Mesothelial cell of epicardium (in vitro differentiated cells): ENCODE results near the gene PRDM5. TPM values are rescaled to one million over a fixed set of nuclear protein-coding genes. Genes with fewer than 3 reads are reported as not detected.

Source experiments
- DNase-seq, 2 experiments: peaks; one replicate each; pipeline ENCODE4 v3.0.0; 2021; ENCODE audit warnings: low spot score in 2 of 2; ENCODE audit not compliant: unreplicated experiment in 2 of 2
- H3K27ac Mint-ChIP-seq: 2 replicates; pipeline ENCODE4 v1.8.0; 2021; ENCODE audit warnings: mixed read lengths
- H3K27me3 Mint-ChIP-seq: 2 replicates; pipeline ENCODE4 v1.8.0; 2021; ENCODE audit warnings: low read depth, mixed read lengths
- H3K36me3 Mint-ChIP-seq: 2 replicates; pipeline ENCODE4 v1.8.0; 2021; ENCODE audit warnings: mixed read lengths
- H3K4me1 Mint-ChIP-seq: 2 replicates; pipeline ENCODE4 v1.8.0; 2021; ENCODE audit warnings: mixed read lengths
- H3K4me3 Mint-ChIP-seq: 2 replicates; pipeline ENCODE4 v1.8.0; 2021; ENCODE audit warnings: mild to moderate bottlenecking, moderate library complexity, mixed read lengths
- H3K9me3 Mint-ChIP-seq: 2 replicates; pipeline ENCODE4 v1.8.0; 2021; ENCODE audit warnings: mixed read lengths
- total RNA-seq: library from RNA; stranded (reverse); gene quantifications from 3 replicates; pipeline ENCODE4 v1.2.1, GENCODE V29; 2021
- TF ChIP-seq, protein P1 (sequence below): fragments of 200-600 bp; sonication (generic); IDR thresholded peaks from one replicate; pipeline ENCODE4 v1.5.0; 2021; ENCODE audit warnings: antibody characterized with exemption; ENCODE audit not compliant: unreplicated experiment

Gene PRDM5
- total RNA-seq, 1 donor from 2014 or later = 30.2 TPM

DNA sequence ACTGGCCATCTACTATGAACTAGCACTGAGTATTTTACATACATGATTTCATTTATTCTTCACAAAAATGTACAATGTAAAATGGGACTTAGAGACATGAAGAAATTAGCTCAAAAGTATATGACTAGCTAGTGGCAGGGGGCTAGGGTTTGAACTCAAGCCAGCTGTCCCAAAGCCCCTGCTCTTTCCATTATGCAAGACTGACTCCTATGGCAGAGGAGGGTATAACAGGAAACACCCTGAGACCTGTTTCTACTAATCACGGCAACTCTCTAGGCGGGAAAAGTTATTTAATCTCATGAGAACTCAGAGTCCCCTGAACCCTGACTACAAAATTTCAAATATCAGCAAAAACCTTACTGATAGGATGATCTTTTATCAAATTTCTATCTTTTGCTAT lies 150.6 kb downstream of the PRDM5 start:
- H3K27ac Mint-ChIP-seq = no peak overlapping the region
- no peak for DNase-seq
- TF ChIP-seq, protein P1, sequence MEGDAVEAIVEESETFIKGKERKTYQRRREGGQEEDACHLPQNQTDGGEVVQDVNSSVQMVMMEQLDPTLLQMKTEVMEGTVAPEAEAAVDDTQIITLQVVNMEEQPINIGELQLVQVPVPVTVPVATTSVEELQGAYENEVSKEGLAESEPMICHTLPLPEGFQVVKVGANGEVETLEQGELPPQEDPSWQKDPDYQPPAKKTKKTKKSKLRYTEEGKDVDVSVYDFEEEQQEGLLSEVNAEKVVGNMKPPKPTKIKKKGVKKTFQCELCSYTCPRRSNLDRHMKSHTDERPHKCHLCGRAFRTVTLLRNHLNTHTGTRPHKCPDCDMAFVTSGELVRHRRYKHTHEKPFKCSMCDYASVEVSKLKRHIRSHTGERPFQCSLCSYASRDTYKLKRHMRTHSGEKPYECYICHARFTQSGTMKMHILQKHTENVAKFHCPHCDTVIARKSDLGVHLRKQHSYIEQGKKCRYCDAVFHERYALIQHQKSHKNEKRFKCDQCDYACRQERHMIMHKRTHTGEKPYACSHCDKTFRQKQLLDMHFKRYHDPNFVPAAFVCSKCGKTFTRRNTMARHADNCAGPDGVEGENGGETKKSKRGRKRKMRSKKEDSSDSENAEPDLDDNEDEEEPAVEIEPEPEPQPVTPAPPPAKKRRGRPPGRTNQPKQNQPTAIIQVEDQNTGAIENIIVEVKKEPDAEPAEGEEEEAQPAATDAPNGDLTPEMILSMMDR = no peak
- no peaks in the 10 kb centered on the region for H3K27me3 Mint-ChIP-seq
- H3K4me1 Mint-ChIP-seq = peaks cover 16% of the 10 kb centered on the region
- peaks cover 12% of the 10 kb centered on the region for H3K9me3 Mint-ChIP-seq
- no peak overlapping the region for H3K4me3 Mint-ChIP-seq
- H3K36me3 Mint-ChIP-seq = peaks cover 11% of the 10 kb centered on the region

DNA sequence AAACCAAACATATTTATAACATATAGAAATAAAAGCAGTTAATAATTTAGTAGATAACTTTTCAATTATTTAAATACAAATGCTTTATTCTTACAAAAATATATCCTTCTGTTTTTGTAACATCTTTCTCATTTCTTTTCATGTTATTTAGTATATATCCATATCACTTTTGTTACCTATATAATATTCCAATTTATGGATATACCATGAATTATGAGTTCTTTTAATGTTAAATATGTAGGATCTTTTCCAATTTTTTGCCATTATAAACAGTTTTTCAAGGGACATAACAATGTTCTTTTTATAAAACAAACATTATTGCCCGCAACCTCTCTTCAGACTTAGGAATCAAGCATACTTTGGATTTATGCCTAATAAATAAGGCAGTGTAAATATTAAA lies 151.6 kb downstream of the PRDM5 start:
- no peak overlapping the region for H3K4me3 Mint-ChIP-seq
- no peak for DNase-seq

GRCh38 chr4:120769227-120769626 lies 153.3 kb downstream of the PRDM5 start:
- Mint-ChIP-seq H3K4me1 (peaks cover 24% of the 10 kb centered on the region), H3K36me3 (peaks cover 13% of the 10 kb centered on the region), H3K4me3 (no peak overlapping the region), H3K27me3 (no peaks in the 10 kb centered on the region), H3K9me3 (peaks cover 12% of the 10 kb centered on the region), H3K27ac (peak overlapping the region; percentile 36)
- no peak for DNase-seq
- TF ChIP-seq, protein P1 = no peak

More for the DNA sequence above, 151.6 kb downstream of the PRDM5 start:
- TF ChIP-seq, protein P1 = no peak
- Mint-ChIP-seq H3K27ac (no peak overlapping the region), H3K4me1 (peaks cover 12% of the 10 kb centered on the region), H3K27me3 (no peaks in the 10 kb centered on the region), H3K9me3 (peaks cover 12% of the 10 kb centered on the region), H3K36me3 (peaks cover 13% of the 10 kb centered on the region)

DNA sequence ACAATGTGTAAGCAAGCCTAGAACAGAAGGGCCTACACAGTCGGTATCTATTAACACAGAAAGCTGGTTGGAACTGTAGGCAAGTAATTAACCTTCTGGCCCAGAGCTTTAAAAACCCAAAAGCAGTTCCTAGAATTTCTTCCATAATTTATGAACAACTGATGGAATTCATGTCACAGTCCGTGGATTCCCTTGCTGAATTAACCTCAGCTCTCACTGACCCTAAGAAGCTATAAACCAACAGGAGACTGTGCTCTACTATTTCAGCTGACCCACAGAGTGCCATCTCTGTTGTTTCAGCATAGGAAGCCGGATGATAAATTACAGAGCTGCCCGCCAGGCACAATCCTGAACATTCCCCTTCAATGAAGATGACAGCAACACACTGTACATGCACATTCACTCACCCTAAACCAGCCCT lies 157.3 kb downstream of the PRDM5 start:
- H3K27me3 Mint-ChIP-seq = no peaks in the 10 kb centered on the region
- peak overlapping the region; percentile 81 for H3K27ac Mint-ChIP-seq
- peaks cover 10% of the 10 kb centered on the region for H3K36me3 Mint-ChIP-seq
- peaks cover 4% of the 10 kb centered on the region for H3K9me3 Mint-ChIP-seq
- TF ChIP-seq, protein P1 = no peak
- peaks cover 47% of the 10 kb centered on the region for H3K4me1 Mint-ChIP-seq
- no peak for DNase-seq
- H3K4me3 Mint-ChIP-seq = no peak overlapping the region

GRCh38 chr4:120763650-120764049 lies 158.9 kb downstream of the PRDM5 start:
- Mint-ChIP-seq H3K4me1 (peaks cover 47% of the 10 kb centered on the region), H3K27ac (peak overlapping the region; percentile 94), H3K27me3 (no peaks in the 10 kb centered on the region), H3K36me3 (peaks cover 6% of the 10 kb centered on the region), H3K4me3 (no peak overlapping the region), H3K9me3 (peaks cover 4% of the 10 kb centered on the region)
- TF ChIP-seq, protein P1 = no peak
- no peak for DNase-seq

DNA sequence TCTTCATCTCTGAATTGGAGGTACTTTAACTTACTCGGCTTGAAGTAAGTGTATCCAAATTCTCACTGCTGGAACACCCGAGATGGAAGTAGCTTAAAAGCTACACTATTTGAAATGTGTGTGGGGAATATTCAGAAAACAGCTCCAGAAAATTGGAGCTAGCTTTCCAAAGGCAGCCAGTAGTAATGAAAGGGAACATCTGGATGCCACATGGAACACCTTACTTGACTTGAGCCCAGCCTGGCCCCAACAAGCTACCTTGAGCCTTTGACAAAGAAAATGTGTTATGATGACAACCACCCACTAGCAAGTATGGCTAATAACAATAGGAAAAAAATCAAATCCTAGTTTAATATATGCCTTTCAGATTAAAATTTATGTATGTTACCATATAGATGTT lies 161.5 kb downstream of the PRDM5 start:
- Mint-ChIP-seq H3K4me3 (no peak overlapping the region), H3K36me3 (peaks cover 5% of the 10 kb centered on the region), H3K9me3 (peaks cover 7% of the 10 kb centered on the region), H3K27me3 (no peaks in the 10 kb centered on the region), H3K27ac (peak overlapping the region; percentile 72), H3K4me1 (peaks cover 48% of the 10 kb centered on the region)
- TF ChIP-seq, protein P1 = no peak
- no peak for DNase-seq
